Measurements from ENCODE around the gene PLB1. TPM values are rescaled to one million over a fixed set of nuclear protein-coding genes. Genes with fewer than 3 reads are reported as not detected.

PLB1 gene
- total RNA-seq, 6 experiments from 2014 or later = 0.66 to 1.9 (median 1.1) TPM

DNA sequence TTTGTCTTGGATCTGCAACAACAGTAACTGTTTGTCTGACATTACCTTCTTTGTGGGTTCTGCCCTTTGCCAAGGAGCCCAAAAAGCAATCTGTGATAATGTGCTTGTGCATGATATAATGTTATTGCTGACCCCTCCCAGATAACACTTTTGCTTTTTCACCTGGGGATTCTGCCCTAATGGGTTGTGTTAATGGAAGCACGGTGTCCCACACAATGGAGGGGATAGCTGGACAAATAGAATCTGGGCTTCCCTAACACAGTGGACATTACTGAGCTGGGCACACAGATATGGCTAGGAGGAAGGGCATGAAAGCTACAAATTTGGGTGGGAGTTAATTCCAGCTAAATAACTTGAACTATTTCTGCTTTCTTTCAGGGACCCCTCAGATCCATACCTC is 20.6 kb downstream of the PLB1 start:
- 77% methylated on average over 1 of the region's 1 CpG for WGBS (ENCODE audit: insufficient coverage, low coverage, low lambda C conversion rate, missing lambda C conversion rate)
- DNase-seq (no peak), ATAC-seq (no peak)
- H3K4me1 ChIP-seq = no peaks in the 10 kb centered on the region
- H3K27me3 ChIP-seq = no peaks in the 10 kb centered on the region
- H3K9me3 ChIP-seq = no peaks in the 10 kb centered on the region
- TF ChIP-seq POLR2A (IDR thresholded peaks at IDR 0.05) = no peak
- TF ChIP-seq, protein P1, sequence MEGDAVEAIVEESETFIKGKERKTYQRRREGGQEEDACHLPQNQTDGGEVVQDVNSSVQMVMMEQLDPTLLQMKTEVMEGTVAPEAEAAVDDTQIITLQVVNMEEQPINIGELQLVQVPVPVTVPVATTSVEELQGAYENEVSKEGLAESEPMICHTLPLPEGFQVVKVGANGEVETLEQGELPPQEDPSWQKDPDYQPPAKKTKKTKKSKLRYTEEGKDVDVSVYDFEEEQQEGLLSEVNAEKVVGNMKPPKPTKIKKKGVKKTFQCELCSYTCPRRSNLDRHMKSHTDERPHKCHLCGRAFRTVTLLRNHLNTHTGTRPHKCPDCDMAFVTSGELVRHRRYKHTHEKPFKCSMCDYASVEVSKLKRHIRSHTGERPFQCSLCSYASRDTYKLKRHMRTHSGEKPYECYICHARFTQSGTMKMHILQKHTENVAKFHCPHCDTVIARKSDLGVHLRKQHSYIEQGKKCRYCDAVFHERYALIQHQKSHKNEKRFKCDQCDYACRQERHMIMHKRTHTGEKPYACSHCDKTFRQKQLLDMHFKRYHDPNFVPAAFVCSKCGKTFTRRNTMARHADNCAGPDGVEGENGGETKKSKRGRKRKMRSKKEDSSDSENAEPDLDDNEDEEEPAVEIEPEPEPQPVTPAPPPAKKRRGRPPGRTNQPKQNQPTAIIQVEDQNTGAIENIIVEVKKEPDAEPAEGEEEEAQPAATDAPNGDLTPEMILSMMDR (IDR thresholded peaks at IDR 0.05) = no peak
- no peak overlapping the region for H3K4me3 ChIP-seq
- H3K36me3 ChIP-seq = no peaks in the 10 kb centered on the region
- no peak overlapping the region for H3K27ac ChIP-seq
- intact Hi-C loops (cut with DNase I) = no loop called here

DNA sequence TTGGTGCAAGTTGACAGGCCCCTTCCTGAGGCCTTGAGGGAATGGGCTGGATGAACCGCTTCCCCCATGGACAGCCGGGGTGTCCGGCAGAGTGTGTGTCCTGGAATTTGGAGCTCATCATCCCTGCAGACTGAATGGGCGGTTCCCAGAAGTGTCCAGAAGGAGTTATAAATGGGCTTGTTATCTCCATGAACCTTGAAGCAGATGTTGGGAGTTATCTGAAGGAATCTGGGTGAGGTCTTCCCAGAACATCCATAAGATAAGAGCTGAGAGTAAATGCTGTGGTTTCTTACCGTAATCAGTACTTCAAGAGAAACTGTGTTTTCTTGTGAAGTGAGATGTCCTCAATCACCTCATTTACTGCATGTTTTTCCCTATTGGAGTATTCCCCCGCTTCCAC is 21.1 kb downstream of the PLB1 start:
- no peaks in the 10 kb centered on the region for H3K4me1 ChIP-seq
- 57% methylated on average over 1 of the region's 6 CpGs for WGBS (ENCODE audit: insufficient coverage, low coverage, low lambda C conversion rate, missing lambda C conversion rate)
- DNase-seq = no peak

DNA sequence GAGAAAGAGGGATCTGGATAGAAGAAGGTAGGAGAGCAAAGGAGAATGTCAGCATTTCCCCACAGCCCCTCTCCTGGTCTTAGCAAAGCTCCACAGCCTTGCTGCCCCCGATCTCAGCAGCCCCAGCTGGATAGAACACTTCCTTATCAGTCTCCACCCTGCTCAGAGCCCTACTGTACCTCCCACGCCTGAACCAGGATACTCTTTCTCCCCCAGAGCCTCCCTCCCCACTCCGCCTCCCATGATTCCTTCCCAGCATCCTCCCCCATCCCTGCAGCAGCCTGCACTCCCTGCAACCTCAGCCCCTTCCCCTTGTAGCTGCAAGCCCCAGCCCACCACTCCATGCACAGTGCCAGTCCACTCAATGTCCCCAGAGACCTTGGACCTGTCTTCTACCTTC is 25.8 kb downstream of the PLB1 start:
- Histone ChIP-seq H3K27me3 (no peaks in the 10 kb centered on the region), H3K9me3 (no peaks in the 10 kb centered on the region), H3K4me1 (no peaks in the 10 kb centered on the region), H3K4me3 (no peak overlapping the region), H3K27ac (no peak overlapping the region), H3K36me3 (no peaks in the 10 kb centered on the region)
- DNase-seq = no peak
- TF ChIP-seq, protein P1 (IDR thresholded peaks at IDR 0.05) = no peak
- TF ChIP-seq POLR2A (IDR thresholded peaks at IDR 0.05) = no peak
- no peak for ATAC-seq
- intact Hi-C loops (cut with DNase I) = no loop called here
- WGBS (ENCODE audit: insufficient coverage, low coverage, low lambda C conversion rate, missing lambda C conversion rate) = 15% methylated on average over 3 of the region's 3 CpGs

More for the DNA sequence above, 21.1 kb downstream of the PLB1 start:
- H3K4me3 ChIP-seq = no peak overlapping the region
- H3K36me3 ChIP-seq = no peaks in the 10 kb centered on the region
- no peaks in the 10 kb centered on the region for H3K27me3 ChIP-seq
- no peak overlapping the region for H3K27ac ChIP-seq
- ATAC-seq = no peak
- no peaks in the 10 kb centered on the region for H3K9me3 ChIP-seq
- intact Hi-C loops (cut with DNase I) = no loop called here
- TF ChIP-seq POLR2A (IDR thresholded peaks at IDR 0.05) = no peak
- TF ChIP-seq, protein P1 (IDR thresholded peaks at IDR 0.05) = no peak

DNA sequence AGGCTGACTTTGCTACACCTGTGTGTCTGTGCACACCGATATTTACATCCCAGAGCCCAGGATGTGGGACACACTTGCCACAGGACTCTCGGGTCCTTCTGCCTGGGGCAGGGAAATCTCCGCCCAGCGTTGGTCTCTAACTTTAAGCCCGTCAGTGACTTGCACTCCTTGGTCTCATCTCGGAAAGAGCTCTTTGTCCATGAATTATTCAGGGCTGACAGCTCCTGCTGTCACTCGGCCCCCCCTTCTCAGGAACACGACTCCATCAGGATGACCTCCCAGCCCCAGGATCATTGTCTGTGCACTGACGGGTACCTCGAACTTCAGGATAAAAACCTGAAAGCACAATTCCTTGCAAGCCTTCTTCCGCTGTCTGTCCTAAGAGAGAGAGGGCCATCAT is 26.6 kb downstream of the PLB1 start:
- intact Hi-C loops (cut with DNase I) = no loop called here
- no peaks in the 10 kb centered on the region for H3K4me1 ChIP-seq
- DNase-seq (no peak), ATAC-seq (no peak)
- H3K27me3 ChIP-seq = no peaks in the 10 kb centered on the region
- no peak overlapping the region for H3K4me3 ChIP-seq
- H3K9me3 ChIP-seq = no peaks in the 10 kb centered on the region
- TF ChIP-seq, protein P1 (IDR thresholded peaks at IDR 0.05) = no peak
- no peak for TF ChIP-seq POLR2A (IDR thresholded peaks at IDR 0.05)
- no peaks in the 10 kb centered on the region for H3K36me3 ChIP-seq
- no peak overlapping the region for H3K27ac ChIP-seq
- WGBS (ENCODE audit: insufficient coverage, low coverage, low lambda C conversion rate, missing lambda C conversion rate) = 40% methylated on average over 6 of the region's 11 CpGs

DNA sequence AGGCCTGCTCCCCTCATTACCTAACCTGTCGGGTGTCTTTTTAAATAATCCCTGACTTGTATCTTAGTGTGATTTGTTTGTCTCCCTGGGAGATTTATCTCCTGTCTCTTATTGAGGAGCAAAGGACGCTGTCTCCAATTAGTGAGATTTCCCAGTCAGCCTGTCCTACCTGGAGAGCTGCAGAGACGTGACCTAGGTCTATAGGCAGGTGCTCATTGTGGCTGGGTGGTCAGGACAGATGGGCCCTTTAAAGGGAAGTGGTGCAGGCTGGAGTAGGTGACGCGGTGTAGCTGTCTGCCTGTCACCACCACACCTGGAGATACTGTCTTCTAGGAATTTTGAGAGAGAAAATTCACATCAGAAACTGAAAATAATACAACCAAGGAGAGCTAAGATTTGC is 28.0 kb downstream of the PLB1 start:
- Histone ChIP-seq H3K27me3 (no peaks in the 10 kb centered on the region), H3K36me3 (no peaks in the 10 kb centered on the region), H3K4me1 (no peaks in the 10 kb centered on the region), H3K27ac (no peak overlapping the region), H3K4me3 (no peak overlapping the region), H3K9me3 (no peaks in the 10 kb centered on the region)
- intact Hi-C loops (cut with DNase I) = no loop called here
- TF ChIP-seq POLR2A (IDR thresholded peaks at IDR 0.05) = no peak
- TF ChIP-seq, protein P1 (IDR thresholded peaks at IDR 0.05) = no peak
- no peak for ATAC-seq
- 31% methylated on average over 4 of the region's 5 CpGs for WGBS (ENCODE audit: insufficient coverage, low coverage, low lambda C conversion rate, missing lambda C conversion rate)
- DNase-seq = no peak

Measured in right lobe of liver (tissue), 6 donors.